Tibial nerve (tissue), 3 donors: Measurements from ENCODE around the gene MBNL2.

Experiments used
- POLR2A ChIP-seq, 2 donors: fragments of 450-650 bp; IDR thresholded peaks; one replicate each; pipeline ENCODE4 v1.6.1; 2017; ENCODE audit warnings: antibody characterized with exemption in 2 of 2, mild to moderate bottlenecking in 2 of 2, moderate library complexity in 2 of 2
- TF ChIP-seq, protein P1 (sequence below), 5 experiments: fragments of 200-600 bp in 3 of 5; fragments of 450-650 bp in 2 of 5; sonication (generic) in 3 of 5; IDR thresholded peaks; one replicate each; pipeline ENCODE4 v1.5.1; 2016 to 2019; ENCODE audit warnings: antibody characterized with exemption in 5 of 5, mild to moderate bottlenecking in 3 of 5, moderate library complexity in 2 of 5

DNA sequence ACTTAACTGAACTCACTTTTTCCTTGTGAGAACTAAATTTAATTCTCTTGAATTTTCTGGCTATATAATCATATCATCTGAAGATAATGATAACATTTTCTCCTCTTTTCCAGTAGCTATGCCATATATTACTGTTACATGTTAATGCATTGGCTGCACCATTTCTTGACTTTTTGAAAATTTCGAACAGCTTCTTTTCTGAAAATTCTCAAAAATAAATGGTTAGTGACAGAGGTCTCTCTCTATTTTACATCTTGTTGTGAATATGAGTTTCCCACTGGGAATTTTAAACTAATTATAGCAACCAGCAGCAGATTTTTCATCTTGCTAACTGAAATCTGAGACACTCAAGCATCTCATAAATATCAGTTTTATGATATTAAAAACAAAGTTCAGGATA lies 30.6 kb downstream of the MBNL2 start:
- TF ChIP-seq, protein P1, sequence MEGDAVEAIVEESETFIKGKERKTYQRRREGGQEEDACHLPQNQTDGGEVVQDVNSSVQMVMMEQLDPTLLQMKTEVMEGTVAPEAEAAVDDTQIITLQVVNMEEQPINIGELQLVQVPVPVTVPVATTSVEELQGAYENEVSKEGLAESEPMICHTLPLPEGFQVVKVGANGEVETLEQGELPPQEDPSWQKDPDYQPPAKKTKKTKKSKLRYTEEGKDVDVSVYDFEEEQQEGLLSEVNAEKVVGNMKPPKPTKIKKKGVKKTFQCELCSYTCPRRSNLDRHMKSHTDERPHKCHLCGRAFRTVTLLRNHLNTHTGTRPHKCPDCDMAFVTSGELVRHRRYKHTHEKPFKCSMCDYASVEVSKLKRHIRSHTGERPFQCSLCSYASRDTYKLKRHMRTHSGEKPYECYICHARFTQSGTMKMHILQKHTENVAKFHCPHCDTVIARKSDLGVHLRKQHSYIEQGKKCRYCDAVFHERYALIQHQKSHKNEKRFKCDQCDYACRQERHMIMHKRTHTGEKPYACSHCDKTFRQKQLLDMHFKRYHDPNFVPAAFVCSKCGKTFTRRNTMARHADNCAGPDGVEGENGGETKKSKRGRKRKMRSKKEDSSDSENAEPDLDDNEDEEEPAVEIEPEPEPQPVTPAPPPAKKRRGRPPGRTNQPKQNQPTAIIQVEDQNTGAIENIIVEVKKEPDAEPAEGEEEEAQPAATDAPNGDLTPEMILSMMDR (IDR thresholded peaks at IDR 0.05) = no peak
- TF ChIP-seq POLR2A (IDR thresholded peaks at IDR 0.05) = no peak
